GM18519 (cell line): Measurements from ENCODE around the gene PELI2.

Experiments
- ATAC-seq: cut with Tn5 transposase; IDR thresholded peaks from one replicate; pipeline ENCODE4 v1.9.1; 2021; ENCODE audit warnings: mild to moderate bottlenecking, moderate library complexity; ENCODE audit not compliant: unreplicated experiment, low FRiP score

The PELI2 gene

DNA sequence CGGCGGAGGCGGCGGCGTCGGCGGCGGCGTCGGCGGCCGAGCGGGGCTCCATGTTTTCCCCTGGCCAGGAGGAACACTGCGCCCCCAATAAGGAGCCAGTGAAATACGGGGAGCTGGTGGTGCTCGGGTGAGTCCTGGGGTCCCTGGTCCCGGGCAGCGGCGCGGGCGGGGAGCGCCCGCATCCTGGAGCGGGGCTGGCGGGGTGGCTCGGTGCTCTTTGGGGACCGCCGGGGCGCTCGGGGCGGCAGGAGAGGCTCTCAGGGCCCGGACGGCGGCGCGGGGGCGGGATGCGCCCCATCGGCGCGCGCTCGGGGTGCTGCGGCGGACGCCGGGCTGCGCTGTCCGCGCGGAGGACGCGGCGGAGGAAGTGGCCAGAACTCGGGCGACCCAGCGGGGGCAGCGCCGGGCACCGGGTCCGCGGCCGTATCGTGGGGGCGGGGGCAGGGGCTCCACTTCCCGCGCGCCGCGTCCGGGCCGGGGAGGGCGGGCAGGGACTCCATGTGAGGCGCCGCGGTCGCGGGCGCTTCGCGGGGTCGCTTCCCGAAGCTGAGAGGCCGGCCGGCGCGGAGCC is 485 bp downstream of the PELI2 start:
- ATAC-seq = no peak

GRCh38 chr14:56119201-56119981 is 1.2 kb downstream of the PELI2 start:
- ATAC-seq = no peak

- ATAC-seq = no peak
These were observed 2.0 kb downstream of the PELI2 start for GRCh38 chr14:56120091-56120691.

GRCh38 chr14:56121816-56122215 is 3.6 kb downstream of the PELI2 start:
- ATAC-seq = no peak

DNA sequence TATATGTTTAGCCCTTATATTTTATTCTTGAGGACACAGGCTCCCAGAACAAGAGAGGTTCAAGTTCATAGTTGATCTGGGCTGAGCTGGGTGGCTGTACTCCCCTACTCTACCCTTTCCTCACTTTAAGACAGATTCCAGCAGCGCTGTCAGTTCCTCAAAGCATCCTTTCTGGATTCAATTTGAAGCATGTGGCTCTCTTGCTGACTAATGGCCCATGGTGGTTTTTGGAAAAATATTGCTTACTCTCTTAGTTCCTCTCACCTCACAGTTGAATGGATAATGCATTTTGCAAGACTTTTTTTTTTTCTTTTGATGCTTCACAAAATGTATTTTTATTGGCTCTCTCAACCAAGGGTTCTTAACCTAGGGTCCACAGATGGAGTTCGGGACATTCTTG is 4.1 kb downstream of the PELI2 start:
- ATAC-seq = no peak

DNA sequence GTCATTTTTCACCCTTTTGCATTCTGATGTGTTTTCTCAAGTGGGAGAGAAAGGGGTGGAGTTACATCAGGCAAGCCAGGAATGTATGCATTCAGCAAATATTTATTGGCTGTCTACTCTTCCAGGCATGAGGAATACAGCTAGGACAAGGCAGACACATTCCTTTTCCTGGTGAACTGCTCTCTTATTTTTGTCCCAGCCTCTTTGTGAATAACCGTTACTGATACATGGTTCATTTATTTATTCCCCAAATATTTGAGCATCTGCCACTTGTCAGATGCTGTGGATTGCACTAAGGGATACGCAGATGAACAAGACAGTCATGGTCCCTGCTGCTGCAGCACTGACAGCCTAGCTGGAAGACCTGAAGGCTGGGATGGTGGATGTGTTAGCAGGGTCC is 6.1 kb downstream of the PELI2 start:
- ATAC-seq = no peak

DNA sequence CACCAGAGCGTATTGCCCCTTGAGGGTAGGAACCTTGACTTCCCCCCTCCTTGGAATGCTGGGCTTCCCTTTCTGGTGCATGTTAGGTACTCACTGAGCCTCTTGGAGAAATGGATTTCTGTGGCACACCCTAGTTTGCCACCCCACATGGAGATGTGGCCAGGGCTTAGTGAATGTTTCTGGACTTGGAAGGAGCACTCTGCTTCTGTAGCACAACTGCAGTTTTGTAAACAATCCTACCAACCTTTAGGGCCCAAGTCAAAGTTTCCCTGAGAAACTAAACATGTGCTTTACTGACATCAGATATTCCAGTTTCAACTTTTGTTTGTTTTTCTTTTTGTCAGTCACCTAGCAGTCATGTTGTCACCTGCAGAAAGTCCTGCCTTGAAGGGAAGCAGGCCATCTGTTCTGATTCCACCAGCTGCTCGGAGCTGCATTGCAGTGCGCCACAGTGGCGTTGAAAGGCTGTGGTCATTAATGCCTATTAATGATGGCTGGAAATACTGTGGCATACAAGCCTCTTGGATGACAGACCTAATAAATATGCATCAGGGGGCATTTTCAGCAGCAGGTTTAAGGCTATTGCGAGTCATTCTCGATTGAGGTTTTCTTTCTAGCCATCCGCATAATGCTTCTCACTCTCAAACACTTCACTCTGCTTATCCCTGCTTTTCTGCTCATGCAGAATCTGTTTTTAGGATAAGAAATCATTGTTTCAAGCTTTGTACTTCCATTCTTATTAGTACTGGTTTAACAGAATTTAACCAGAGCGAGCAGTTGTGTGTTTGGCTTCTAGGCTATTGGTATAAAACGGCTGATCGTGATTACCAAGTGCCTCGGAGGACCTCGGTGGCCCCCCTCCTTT is 7.8 kb downstream of the PELI2 start:
- ATAC-seq = no peak

- ATAC-seq = no peak
These were observed 8.4 kb downstream of the PELI2 start for GRCh38 chr14:56126637-56126913.

DNA sequence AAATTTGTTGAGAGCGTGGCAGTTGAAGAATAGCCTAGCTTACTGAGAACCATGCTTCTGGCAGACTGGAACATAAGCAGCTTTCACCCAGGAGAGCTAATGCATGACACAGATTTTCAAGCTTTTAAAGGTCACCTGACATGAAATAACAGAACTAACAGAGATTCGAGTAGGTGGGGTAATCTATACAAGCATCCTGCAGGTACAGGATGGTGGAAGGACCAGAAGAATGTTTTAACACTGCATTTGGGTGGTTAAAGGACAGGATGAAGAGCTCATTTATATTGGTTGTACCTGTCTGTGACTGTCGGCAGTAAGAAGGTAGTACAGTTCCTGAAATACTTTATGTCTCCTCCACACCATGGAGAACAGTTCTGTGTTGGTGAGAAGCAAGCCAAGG is 8.9 kb downstream of the PELI2 start:
- no peak for ATAC-seq

DNA sequence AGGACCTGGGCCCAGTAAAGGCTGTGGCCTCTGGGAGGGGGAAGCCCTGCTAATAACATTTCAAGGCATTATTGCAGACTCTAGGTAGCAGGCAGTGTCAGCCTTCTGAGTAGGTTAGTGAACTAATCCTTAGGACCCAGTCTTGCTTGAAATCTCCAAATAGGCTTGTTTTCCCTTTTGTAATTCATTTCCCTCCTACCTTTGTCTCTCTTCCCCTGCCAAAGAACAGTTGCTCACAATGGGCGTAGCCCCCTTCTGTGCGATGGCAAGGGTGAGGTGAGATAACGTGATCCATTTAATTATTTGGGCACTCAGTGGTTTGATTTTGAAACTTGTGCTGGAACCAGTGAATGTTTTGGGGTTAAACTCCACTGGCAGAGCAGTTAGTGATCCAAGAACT is 10.9 kb downstream of the PELI2 start:
- no peak for ATAC-seq

DNA sequence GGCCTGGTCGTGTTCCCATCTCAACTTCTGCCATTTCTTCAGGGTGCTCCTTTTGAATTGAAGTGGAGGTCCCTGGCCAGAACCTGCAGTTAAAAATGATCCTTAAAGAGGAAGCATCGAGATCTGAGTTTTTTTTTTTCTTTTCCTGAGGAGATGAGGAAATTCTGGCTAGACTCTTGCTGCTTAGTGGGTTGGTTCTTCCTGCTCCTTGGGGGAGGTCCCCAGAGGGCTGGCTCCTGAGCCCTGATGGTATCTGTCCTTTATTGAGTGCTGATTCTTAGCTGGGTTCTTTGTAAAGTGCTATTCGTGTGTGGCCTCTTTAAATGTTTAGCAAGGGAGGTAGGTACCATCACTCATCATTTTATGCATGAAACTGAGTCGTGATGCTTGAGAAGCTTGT is 11.7 kb downstream of the PELI2 start:
- no peak for ATAC-seq

GRCh38 chr14:56131004-56131864 is 13.0 kb downstream of the PELI2 start:
- ATAC-seq = no peak

GRCh38 chr14:56131865-56132833 is 13.9 kb downstream of the PELI2 start:
- no peak for ATAC-seq

GRCh38 chr14:56133547-56133946 is 15.3 kb downstream of the PELI2 start:
- ATAC-seq = no peak

GRCh38 chr14:56135001-56135400 is 16.8 kb downstream of the PELI2 start:
- no peak for ATAC-seq

DNA sequence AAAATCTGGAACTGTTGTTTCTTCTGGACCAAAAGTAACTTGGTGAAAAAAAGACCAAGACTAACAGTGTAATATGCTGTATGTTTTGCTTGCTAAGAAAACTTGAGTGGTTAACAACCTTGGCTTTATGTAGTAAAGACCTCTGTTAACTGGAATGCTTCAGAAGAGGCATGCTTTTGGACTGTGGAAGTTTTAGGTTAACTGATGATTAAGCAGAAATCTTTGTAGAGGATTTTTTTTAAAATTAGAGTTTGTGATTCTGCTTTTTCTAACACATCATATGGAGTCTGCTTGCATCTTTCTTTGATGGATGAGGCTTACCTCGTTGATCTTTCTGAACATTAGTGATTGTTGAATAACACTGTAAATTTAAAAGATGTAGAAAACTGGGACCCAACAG is 17.5 kb downstream of the PELI2 start:
- no peak for ATAC-seq

DNA sequence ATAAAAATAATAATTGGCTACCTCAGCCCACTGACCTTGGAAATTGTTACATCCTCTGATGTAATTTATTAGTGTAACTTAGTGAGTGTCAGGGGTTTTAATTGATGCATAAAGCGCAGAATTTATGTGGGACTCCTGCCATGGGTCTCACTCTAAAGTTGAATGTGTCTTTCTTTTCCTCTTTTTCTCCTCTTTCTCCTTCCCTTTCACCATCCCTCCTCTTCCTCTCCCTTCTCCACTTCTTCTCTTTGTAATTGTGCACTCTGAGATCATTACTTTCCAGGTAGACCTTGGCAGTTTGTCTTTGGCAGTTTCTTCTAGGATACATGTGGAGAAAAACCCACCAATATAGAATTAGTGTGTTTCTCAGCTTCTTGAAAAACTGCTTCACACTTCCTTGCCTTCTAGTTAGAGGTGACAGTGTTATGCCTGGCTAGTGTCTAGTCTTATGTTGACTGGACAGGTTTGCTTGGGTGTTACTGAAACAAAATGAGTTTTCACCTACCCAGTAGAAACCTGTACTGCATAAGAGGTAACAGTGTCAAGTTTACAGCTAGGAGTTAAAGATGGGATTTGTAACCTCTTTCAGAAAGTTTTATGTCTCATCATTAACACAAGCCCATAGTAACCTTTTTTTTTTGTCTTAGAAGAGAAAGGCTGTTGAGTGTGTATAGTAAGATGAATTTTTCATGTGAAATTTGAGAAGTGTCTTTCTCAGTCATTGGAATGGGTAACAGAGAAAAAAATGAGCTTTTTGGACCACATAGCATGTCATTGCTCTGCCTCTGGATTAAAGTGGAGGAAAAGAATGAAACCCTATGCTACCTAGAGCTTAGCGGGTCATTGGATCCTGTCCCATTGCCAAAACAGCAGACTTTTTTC is 18.6 kb downstream of the PELI2 start:
- ATAC-seq = no peak

GRCh38 chr14:56137453-56137807 is 19.2 kb downstream of the PELI2 start:
- no peak for ATAC-seq
